OCI-LY3 (cell line): ENCODE data around the gene SPAG8.

Experiments
- CTCF ChIP-seq: fragments of 200-600, 300-600 bp; sonication (generic); IDR thresholded peaks from 2 replicates; pipeline ENCODE4 v1.5.1; 2014; ENCODE audit warnings: antibody characterized with exemption, low read length, low read depth
- EZH2phosphoT487 ChIP-seq: fragments of 200-600 bp; shearing (Covaris generic); IDR thresholded peaks from 2 replicates; pipeline ENCODE4 v1.6.1; 2018; ENCODE audit warnings: antibody characterized with exemption, mixed run types, low read depth

DNA sequence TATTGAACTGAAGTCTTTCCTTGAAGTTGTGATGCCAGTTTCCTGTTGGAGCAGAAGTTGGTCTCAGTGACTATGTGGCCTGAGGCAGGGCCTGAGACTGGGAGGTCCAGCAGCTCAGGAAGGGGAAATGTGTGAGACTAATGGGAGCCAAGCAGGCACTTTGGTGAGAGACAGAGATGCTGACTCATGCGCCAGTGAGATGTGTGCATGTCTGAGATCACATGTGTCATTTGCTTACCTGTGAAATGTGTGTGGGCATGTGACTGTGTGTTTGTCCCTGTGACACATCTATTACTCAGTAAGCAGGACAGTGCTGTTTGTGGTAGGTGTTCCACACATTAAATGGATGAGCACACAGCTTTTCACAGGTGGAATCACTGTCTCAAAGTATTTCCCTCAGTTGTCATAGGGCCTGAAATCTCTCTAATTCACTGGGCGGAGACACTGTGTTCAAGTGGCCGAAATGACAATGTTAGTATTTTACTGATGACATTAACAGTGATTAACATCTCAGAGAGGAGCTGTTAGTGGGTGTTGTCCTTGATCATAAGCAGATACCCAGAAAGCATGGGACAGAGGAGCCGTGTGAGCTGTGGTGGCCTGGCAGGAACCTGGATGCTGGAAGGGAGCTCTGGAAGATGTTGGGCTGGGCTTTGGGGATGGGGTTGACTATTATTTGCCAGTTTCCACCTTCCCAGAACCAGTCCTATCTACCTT lies 13.2 kb downstream of the SPAG8 start:
- TF ChIP-seq CTCF (no peak), EZH2phosphoT487 (no peak)
